Mesendoderm (in vitro differentiated cells): ENCODE data around the gene CDKN1B.
A peak's percentile ranks its signal among the peaks of the same experiment; 100 is the strongest.

Source experiments
- DNase-seq: peaks from one replicate; pipeline ENCODE4 v3.0.0; 2013
- H2AK5ac ChIP-seq: 2 replicates; pipeline ENCODE4 v1.6.1; 2013; ENCODE audit warnings: low read length, inconsistent platforms
- H2BK120ac ChIP-seq: 2 replicates; pipeline ENCODE4 v1.6.1; 2013; ENCODE audit warnings: low read depth, mild to moderate bottlenecking, low read length, moderate library complexity, mixed read lengths
- H2BK15ac ChIP-seq: replicated peaks from 2 replicates; pipeline ENCODE4 v1.6.1; 2013; ENCODE audit warnings: low read depth, mild to moderate bottlenecking, moderate library complexity
- H2BK5ac ChIP-seq: 2 replicates; pipeline ENCODE4 v1.6.1; 2013; ENCODE audit warnings: low read length, inconsistent platforms
- H3K18ac ChIP-seq: 2 replicates; pipeline ENCODE4 v1.6.1; 2013; ENCODE audit warnings: mild to moderate bottlenecking, low read length, mixed read lengths
- H3K23ac ChIP-seq: one replicate; pipeline ENCODE4 v1.6.1; 2013; ENCODE audit warnings: low read length
- H3K27ac ChIP-seq: 2 replicates; pipeline ENCODE4 v1.5.1; 2013; ENCODE audit warnings: low read depth, mild to moderate bottlenecking, inconsistent platforms, low read length, moderate library complexity
- H3K27me3 ChIP-seq: 2 replicates; pipeline ENCODE4 v1.6.1; 2013; ENCODE audit warnings: low read length, control low read depth, mild to moderate bottlenecking, inconsistent platforms; ENCODE audit not compliant: insufficient read depth, poor library complexity
- H3K36me3 ChIP-seq: 2 replicates; pipeline ENCODE4 v1.6.1; 2013; ENCODE audit warnings: low read length, inconsistent platforms; ENCODE audit not compliant: control insufficient read depth, insufficient read depth
- H3K4ac ChIP-seq: one replicate; pipeline ENCODE4 v1.6.1; 2013; ENCODE audit warnings: low read depth, mild to moderate bottlenecking, low read length, moderate library complexity
- H3K4me1 ChIP-seq: 2 replicates; pipeline ENCODE4 v1.6.1; 2013; ENCODE audit warnings: low read depth, low read length, inconsistent platforms; ENCODE audit not compliant: control insufficient read depth
- H3K4me2 ChIP-seq: 2 replicates; pipeline ENCODE4 v1.6.1; 2013; ENCODE audit warnings: low read length
- H3K4me3 ChIP-seq: 2 replicates; pipeline ENCODE4 v1.5.1; 2013; ENCODE audit warnings: mild to moderate bottlenecking, low read length
- H3K56ac ChIP-seq: one replicate; pipeline ENCODE4 v1.6.1; 2013; ENCODE audit warnings: low read length
- H3K79me1 ChIP-seq: 2 replicates; pipeline ENCODE4 v1.6.1; 2013; ENCODE audit warnings: low read length, inconsistent platforms
- H3K79me2 ChIP-seq: 2 replicates; pipeline ENCODE4 v1.6.1; 2013; ENCODE audit warnings: mild to moderate bottlenecking, low read length; ENCODE audit not compliant: control insufficient read depth, insufficient read depth
- H3K9ac ChIP-seq: 2 replicates; pipeline ENCODE4 v1.6.1; 2013; ENCODE audit warnings: low read length, inconsistent platforms
- H4K5ac ChIP-seq: one replicate; pipeline ENCODE4 v1.6.1; 2013; ENCODE audit warnings: low read length
- H4K8ac ChIP-seq: one replicate; pipeline ENCODE4 v1.6.1; 2013; ENCODE audit warnings: low read depth, mild to moderate bottlenecking, control low read depth, low read length, moderate library complexity
- WGBS: extraction: QIAGEN DNeasy Blood & Tissue Kit; methylation state at CpG from one replicate; pipeline ENCODE4 v1.1.7; 2013; ENCODE audit warnings: low lambda C conversion rate, missing lambda C conversion rate; ENCODE audit not compliant: insufficient coverage; ENCODE audit errors: extremely low coverage; 5-methylcytosine and 5-hydroxymethylcytosine counted together

Gene CDKN1B

GRCh38 chr12:12725956-12726554, 8.9 kb downstream of the CDKN1B start:
- H3K4me3 ChIP-seq: peak overlapping the region; percentile 73
- H3K79me1 ChIP-seq: no peaks in the 10 kb centered on the region
- no peaks in the 10 kb centered on the region for H3K27me3 ChIP-seq
- H3K79me2 ChIP-seq: no peaks in the 10 kb centered on the region
- no peak overlapping the region for H3K23ac ChIP-seq
- H2BK15ac ChIP-seq: no peak overlapping the region
- no peak overlapping the region for H3K4ac ChIP-seq
- WGBS: no CpG with 5 or more reads among the region's 26 CpGs
- H3K4me1 ChIP-seq: peaks cover 3% of the 10 kb centered on the region
- peak overlapping the region; percentile 95 for H3K56ac ChIP-seq
- H4K8ac ChIP-seq: no peak overlapping the region
- H3K27ac ChIP-seq: peak overlapping the region; percentile 100
- H3K36me3 ChIP-seq: no peaks in the 10 kb centered on the region
- no peak for DNase-seq
- H2BK5ac ChIP-seq: peak overlapping the region; percentile 63
- peak overlapping the region; percentile 16 for H3K18ac ChIP-seq
- no peak overlapping the region for H4K5ac ChIP-seq
- H3K4me2 ChIP-seq: peak overlapping the region; percentile 75
- H3K9ac ChIP-seq: peak overlapping the region; percentile 88
- H2AK5ac ChIP-seq: no peak overlapping the region
- H2BK120ac ChIP-seq: no peak overlapping the region

GRCh38 chr12:12726555-12727093, 9.5 kb downstream of the CDKN1B start:
- H3K79me2 ChIP-seq: no peaks in the 10 kb centered on the region
- no peaks in the 10 kb centered on the region for H3K79me1 ChIP-seq
- no peak overlapping the region for H3K4me3 ChIP-seq
- H3K4ac ChIP-seq: no peak overlapping the region
- no peak overlapping the region for H2BK15ac ChIP-seq
- peak overlapping the region; percentile 68 for H3K56ac ChIP-seq
- H3K4me2 ChIP-seq: peak overlapping the region; percentile 34
- peak overlapping the region; percentile 47 for H3K9ac ChIP-seq
- no peak overlapping the region for H3K27ac ChIP-seq
- no CpG with 5 or more reads among the region's 6 CpGs for WGBS
- no peak overlapping the region for H3K18ac ChIP-seq
- no peak overlapping the region for H2BK5ac ChIP-seq
- H2AK5ac ChIP-seq: no peak overlapping the region
- DNase-seq: no peak
- H3K36me3 ChIP-seq: no peaks in the 10 kb centered on the region
- no peak overlapping the region for H3K23ac ChIP-seq
- H3K27me3 ChIP-seq: no peaks in the 10 kb centered on the region
- no peak overlapping the region for H4K8ac ChIP-seq
- H3K4me1 ChIP-seq: peaks cover 3% of the 10 kb centered on the region
- H2BK120ac ChIP-seq: no peak overlapping the region
- H4K5ac ChIP-seq: no peak overlapping the region

- no peak overlapping the region for H4K8ac ChIP-seq
- no peak overlapping the region for H3K9ac ChIP-seq
- H3K4me1 ChIP-seq: peaks cover 3% of the 10 kb centered on the region
- H2BK5ac ChIP-seq: no peak overlapping the region
- H4K5ac ChIP-seq: no peak overlapping the region
- no peak overlapping the region for H3K4me2 ChIP-seq
- H2BK120ac ChIP-seq: no peak overlapping the region
- no peaks in the 10 kb centered on the region for H3K27me3 ChIP-seq
- no peak overlapping the region for H3K4me3 ChIP-seq
- no peak overlapping the region for H2BK15ac ChIP-seq
- no peak overlapping the region for H3K4ac ChIP-seq
- H3K56ac ChIP-seq: no peak overlapping the region
- no peak overlapping the region for H3K27ac ChIP-seq
- H3K79me2 ChIP-seq: no peaks in the 10 kb centered on the region
- no peaks in the 10 kb centered on the region for H3K36me3 ChIP-seq
- no peak for DNase-seq
- no peak overlapping the region for H2AK5ac ChIP-seq
- H3K79me1 ChIP-seq: no peaks in the 10 kb centered on the region
- no peak overlapping the region for H3K23ac ChIP-seq
- no peak overlapping the region for H3K18ac ChIP-seq
These were observed 14.0 kb downstream of the CDKN1B start for GRCh38 chr12:12731178-12731577.

GRCh38 chr12:12731785-12732184, 14.6 kb downstream of the CDKN1B start:
- Histone ChIP-seq H2BK120ac (no peak overlapping the region), H3K79me2 (no peaks in the 10 kb centered on the region), H2BK5ac (no peak overlapping the region), H3K9ac (no peak overlapping the region), H3K4me1 (no peaks in the 10 kb centered on the region), H3K79me1 (no peaks in the 10 kb centered on the region), H4K5ac (no peak overlapping the region), H3K4ac (no peak overlapping the region), H3K36me3 (no peaks in the 10 kb centered on the region), H2AK5ac (no peak overlapping the region), H3K4me2 (no peak overlapping the region), H3K56ac (no peak overlapping the region), H3K4me3 (no peak overlapping the region), H3K23ac (no peak overlapping the region), H3K27me3 (no peaks in the 10 kb centered on the region), H3K18ac (no peak overlapping the region), H3K27ac (no peak overlapping the region), H4K8ac (no peak overlapping the region), H2BK15ac (no peak overlapping the region)
- WGBS: no CpG with 5 or more reads among the region's 6 CpGs
- DNase-seq: no peak

DNA sequence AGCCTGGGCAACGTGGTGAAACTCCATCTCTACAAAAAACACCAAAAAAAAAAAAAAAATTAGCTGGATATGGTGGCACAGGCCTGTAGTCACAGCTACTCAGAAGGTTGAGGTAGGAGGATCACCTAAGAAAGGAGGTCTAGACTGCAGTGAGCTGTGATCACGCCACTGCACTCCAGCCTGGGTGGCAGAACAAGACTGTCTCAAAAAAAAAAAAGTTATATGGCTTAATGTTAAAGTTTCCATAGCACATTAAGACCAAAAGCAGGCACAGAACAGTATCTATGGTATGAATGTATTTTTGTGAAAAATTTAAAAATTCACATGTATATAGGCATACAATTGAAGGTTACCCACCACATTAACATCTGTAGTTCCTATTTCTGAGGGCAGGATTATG, 15.9 kb downstream of the CDKN1B start:
- H3K23ac ChIP-seq: no peak overlapping the region
- no peak overlapping the region for H2BK5ac ChIP-seq
- no peak overlapping the region for H3K27ac ChIP-seq
- H2AK5ac ChIP-seq: no peak overlapping the region
- H2BK15ac ChIP-seq: no peak overlapping the region
- H3K56ac ChIP-seq: no peak overlapping the region
- no peak overlapping the region for H4K8ac ChIP-seq
- H3K4me3 ChIP-seq: no peak overlapping the region
- no peak for DNase-seq
- H3K79me1 ChIP-seq: no peaks in the 10 kb centered on the region
- H3K9ac ChIP-seq: no peak overlapping the region
- H3K36me3 ChIP-seq: no peaks in the 10 kb centered on the region
- no peaks in the 10 kb centered on the region for H3K79me2 ChIP-seq
- H3K4me1 ChIP-seq: no peaks in the 10 kb centered on the region
- no peak overlapping the region for H3K4me2 ChIP-seq
- no peak overlapping the region for H3K18ac ChIP-seq
- no peak overlapping the region for H4K5ac ChIP-seq
- WGBS: no CpG with 5 or more reads among the region's 2 CpGs
- H3K4ac ChIP-seq: no peak overlapping the region
- H3K27me3 ChIP-seq: no peaks in the 10 kb centered on the region
- H2BK120ac ChIP-seq: no peak overlapping the region

GRCh38 chr12:12734054-12734453, 16.9 kb downstream of the CDKN1B start:
- WGBS: no CpG with 5 or more reads among the region's 2 CpGs
- Histone ChIP-seq H2BK15ac (no peak overlapping the region), H3K23ac (no peak overlapping the region), H4K8ac (no peak overlapping the region), H3K79me1 (no peaks in the 10 kb centered on the region), H3K56ac (no peak overlapping the region), H4K5ac (no peak overlapping the region), H3K4ac (no peak overlapping the region), H3K4me2 (no peak overlapping the region), H3K9ac (no peak overlapping the region), H2BK120ac (no peak overlapping the region), H3K18ac (no peak overlapping the region), H3K79me2 (no peaks in the 10 kb centered on the region), H3K4me3 (no peak overlapping the region), H3K27ac (no peak overlapping the region), H2BK5ac (no peak overlapping the region), H3K27me3 (no peaks in the 10 kb centered on the region), H3K4me1 (no peaks in the 10 kb centered on the region), H3K36me3 (no peaks in the 10 kb centered on the region), H2AK5ac (no peak overlapping the region)
- DNase-seq: no peak
